GM18517 (cell line): ENCODE measurements around the gene REM1.

ENCODE experiments used
- ATAC-seq: cut with Tn5 transposase; IDR thresholded peaks from one replicate; pipeline ENCODE4 v1.9.1; 2021; ENCODE audit warnings: mild to moderate bottlenecking, moderate library complexity; ENCODE audit not compliant: unreplicated experiment

The REM1 gene

GRCh38 chr20:31522731-31523130, 47.6 kb downstream of the REM1 start:
- no peak for ATAC-seq

GRCh38 chr20:31523361-31524283, 48.5 kb downstream of the REM1 start:
- ATAC-seq: no peak

GRCh38 chr20:31527266-31527665, 52.2 kb downstream of the REM1 start:
- ATAC-seq: no peak
